ENCODE data around the gene NAA35.

- TF ChIP-seq USF2 (IDR thresholded peaks at IDR 0.05) (no peak), RFX5 (IDR thresholded peaks at IDR 0.05) (no peak), CTCF (IDR thresholded peaks at IDR 0.05) (no peak), ZFP36 (IDR thresholded peaks at IDR 0.05; ENCODE audit: borderline replicate concordance, partially characterized antibody) (no peak), RCOR1 (IDR thresholded peaks at IDR 0.05; ENCODE audit: low read depth, low read length) (no peak), NPAS2 (CRISPR knock-in tag; IDR thresholded peaks at IDR 0.05; ENCODE audit: borderline replicate concordance) (no peak), ZC3H11A (IDR thresholded peaks at IDR 0.05) (no peak), SREBF2 (IDR thresholded peaks at IDR 0.05) (no peak), RAD21 (conservative IDR thresholded peaks at IDR 0.05 in 1 of 2, IDR thresholded peaks at IDR 0.05 in 1 of 2) (no peak), CEBPB (IDR thresholded peaks at IDR 0.05) (no peak), POLR2A (IDR thresholded peaks at IDR 0.05; ENCODE audit: low read length) (no peak), MAFK (IDR thresholded peaks at IDR 0.05; ENCODE audit: partially characterized antibody) (no peak), KDM1A (IDR thresholded peaks at IDR 0.05; ENCODE audit: low read depth) (no peak)
Measured at GRCh38 chr9:86046071-86046636, 105.2 kb downstream of the NAA35 start.
